Measurements from ENCODE around the gene TPP1.

DNA sequence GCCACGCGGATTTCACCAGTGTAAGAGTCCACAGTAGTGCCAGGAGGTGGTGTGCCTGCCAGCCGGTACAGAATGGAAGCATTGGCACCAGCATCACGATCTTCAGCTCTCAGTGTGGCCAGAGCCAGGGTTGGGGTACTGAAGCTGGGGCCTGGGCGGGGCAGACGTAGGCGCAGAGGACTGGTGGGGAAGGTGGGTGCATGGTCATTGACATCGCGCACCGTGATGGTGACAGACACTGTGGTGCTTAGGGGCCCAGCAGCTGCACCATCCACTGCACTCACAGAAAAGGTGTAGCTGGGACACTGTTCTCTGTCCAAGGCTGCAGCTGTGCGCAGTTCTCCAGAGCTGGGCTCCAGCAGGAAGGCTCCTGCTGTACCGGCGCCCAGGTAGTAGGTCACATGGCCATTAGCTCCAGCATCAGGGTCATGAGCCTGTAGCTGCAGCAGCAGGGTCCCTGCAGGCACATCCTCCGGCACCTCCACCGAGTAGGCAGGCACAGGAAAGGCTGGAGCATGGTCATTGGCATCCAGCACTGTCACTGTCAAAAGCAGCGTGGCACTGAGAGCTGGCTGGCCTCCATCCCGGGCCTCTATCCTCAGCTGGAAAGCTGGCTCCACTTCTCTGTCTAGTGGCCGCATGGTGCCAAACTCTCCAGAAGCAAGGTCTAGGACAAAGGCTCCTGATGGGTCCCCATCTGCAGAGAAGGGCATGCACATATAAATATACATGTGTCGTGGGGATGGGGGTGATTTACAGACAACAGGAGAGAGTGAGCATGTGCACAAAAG, 7.9 kb upstream of the TPP1 start:
- no peak for TF ChIP-seq TAF1 (IDR thresholded peaks at IDR 0.05; ENCODE audit: low read depth, low read length)
- TF ChIP-seq POLR2A (IDR thresholded peaks at IDR 0.05; ENCODE audit: low read depth, low read length), result no peak
- TF ChIP-seq SPI1 (IDR thresholded peaks at IDR 0.05; ENCODE audit: low read depth, low read length), result no peak

All from GM12891 (cell line).